ENCODE results near the gene AMFR. TPM values are rescaled to one million over a fixed set of nuclear protein-coding genes. Genes with fewer than 3 reads are reported as not detected.
"Not testable (repeated sequence)": the region's sequence is repeated elsewhere in the genome, so short reads cannot be mapped to it uniquely, and the experiment has no call there.

The AMFR gene
- total RNA-seq, 1 donor from 2014 or later, result 199 TPM

DNA sequence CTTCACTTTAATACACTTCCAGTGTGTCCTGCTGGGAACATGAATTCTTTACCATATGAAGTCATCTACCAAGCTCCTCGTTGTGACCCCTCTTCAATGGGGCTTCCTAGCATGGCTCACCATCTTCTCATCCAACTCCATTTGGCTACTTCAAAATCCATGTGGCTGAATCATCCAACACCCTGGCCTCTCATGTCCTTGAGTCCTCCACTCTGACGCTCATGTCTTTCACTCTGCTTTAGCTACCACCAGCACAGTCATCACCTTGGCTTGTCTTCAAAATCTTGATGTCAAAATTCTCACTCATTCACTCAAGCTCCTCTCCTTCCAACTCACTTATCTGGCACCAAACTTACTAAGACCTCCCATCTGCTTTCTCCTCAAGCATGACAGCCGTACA, 35.8 kb downstream of the AMFR start:
- no peak for DNase-seq (ENCODE audit: low spot score)

DNA sequence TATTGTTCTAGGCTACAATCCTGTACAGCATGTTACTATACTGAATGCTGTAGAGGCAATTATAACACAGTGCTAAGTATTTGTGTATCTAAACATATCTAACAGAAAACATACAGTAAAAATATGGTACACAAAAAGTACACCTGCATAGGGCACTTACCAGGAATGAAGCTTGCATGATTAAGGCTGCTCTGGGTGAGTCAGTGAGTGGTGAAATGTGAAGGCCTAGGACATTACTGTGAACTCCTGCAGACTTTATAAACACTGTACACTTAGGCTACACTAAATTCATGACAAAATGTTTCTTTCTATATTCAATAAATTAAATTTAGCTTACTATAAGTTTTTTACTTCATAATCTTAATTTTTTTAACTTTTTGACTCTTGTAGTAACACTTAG, 37.1 kb downstream of the AMFR start:
- DNase-seq (ENCODE audit: low spot score), result no peak

DNA sequence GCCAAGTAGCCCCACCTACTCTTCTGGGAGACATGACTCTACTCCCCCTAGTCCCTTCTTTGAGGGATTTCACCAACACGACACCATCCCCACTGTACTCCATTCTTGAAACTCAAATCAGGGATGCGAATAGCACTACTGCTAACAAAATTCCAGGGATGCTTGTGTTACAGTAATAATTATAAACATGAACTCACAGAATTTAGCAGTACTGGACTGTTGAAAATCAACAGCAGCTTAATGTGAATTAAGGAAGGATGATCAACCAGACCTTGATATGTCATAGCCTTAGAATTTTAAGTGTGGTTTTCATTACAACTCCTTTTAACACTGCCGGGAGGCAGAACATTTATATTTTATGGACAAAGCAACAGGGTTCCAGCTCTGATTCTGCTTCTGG, 37.9 kb downstream of the AMFR start:
- no peak for DNase-seq (ENCODE audit: low spot score)

DNA sequence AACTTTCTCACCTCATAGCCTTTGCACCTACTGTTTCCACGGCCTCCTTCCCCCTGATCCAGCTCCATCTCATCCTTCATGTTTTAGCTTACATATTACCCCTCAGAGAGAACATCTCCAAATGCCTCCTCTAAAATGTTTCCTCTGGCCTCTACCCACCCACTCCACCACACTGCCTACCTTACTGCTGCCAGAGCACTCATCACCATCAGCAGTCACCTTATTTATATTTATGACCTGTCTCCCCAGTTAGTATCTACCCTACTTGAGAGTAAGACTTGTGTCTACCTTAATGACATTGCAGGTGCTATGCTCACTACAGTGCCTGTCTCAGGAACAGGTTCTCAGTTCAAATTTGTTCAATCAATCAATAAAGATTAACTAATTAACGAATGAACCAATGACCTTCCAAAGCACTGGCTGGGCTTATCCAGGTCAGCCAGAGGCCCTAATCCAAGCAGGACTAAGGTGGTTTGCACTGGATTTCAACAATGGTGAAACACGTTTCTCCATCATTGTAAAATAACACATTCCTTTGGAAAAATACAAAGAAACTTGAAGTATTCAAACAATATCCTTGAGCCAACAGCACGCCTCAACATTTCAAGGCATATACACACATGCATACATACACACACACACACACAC, 41.1 kb downstream of the AMFR start:
- DNase-seq (ENCODE audit: low spot score), result no peak

DNA sequence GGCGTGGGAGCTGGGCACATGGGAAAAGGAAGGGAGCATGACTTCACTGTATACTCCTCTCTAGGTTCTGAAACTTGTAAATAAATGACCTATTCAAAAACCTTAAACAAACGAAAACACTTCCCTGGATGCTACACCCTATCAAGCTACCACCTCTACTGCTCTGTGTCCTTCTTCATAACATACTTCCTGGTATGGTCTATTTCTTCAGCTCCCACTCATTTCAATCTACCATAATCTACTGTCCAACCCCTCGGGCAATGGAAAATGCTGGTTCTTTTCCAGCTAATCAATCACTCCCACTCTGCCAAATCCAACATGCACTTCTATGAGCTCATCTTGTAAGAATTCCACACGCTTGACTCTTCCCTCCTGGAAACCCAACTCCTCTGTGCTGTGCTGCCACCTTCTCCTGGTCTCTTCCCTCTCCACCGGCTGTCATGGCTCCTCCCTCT, 42.4 kb downstream of the AMFR start:
- DNase-seq (ENCODE audit: low spot score), result no peak

DNA sequence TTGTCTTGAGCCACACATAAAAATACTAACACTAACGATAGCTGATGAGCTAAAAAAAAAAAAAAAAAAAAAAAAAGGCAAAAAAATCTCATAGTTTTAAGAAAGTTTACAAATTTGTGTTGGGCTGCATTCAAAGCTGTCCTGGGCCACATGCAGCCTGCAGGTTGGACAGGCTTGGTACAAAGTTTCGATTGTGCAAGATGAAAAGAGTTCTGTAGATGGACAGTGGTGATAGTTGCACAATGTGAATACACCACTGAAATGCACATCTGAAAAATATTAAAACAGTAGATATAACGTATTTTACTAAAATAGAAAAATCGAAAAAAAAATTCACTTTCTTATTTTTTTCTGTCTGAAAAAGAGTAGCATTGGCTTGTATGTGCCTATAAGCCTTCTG, 42.9 kb downstream of the AMFR start:
- DNase-seq (ENCODE audit: low spot score), result no peak

DNA sequence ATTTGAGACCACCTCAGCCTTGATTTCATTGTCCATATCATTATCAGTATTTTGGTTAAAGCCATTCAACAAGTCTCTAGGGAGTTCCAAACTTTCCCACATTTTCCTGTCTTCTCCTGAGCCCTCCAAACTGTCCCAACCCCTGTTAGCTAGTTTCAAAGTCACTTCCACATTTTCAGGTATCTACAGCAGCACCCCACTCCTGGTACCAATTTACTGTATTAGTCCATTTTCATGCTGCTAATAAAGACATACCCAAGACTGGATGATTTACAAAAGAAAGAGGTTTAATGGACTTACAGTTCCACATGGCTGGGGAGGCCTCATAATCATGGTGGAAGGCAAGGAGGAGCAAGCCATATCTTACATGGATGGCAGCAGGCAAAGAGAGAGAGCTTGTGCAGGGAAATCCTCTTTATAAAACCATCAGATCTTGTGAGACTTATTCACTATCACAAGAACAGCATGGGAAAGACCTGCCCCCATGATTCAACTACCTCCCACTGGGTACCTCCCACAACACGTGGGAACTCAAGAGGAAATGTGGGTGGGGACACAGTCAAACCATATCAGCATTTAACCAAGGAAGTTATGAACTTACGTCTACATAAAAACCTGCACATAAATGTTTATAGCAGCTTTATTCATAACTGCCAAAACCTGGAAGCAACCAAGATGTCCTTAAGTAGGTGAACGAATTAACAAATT, 44.4 kb downstream of the AMFR start:
- not testable (repeated sequence) for DNase-seq (ENCODE audit: low spot score)

DNA sequence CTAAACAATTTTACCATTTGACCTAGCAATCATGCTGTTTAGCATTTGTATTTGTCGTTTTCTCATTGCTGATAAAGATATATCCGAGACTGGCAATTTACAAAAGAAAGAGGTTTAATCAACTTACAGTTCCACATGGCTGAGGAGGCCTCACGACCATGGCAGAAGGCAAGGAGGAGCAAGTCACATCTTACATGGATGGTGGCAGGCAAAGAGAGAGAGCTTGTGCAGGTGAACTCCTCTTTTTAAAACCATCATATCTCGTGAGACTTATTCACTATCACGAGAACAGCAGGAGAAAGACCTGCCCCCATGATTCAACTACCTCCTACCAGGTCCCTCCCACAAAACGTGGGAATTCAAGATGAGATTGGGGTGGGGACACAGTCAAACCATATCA, 46.3 kb downstream of the AMFR start:
- not testable (repeated sequence) for DNase-seq (ENCODE audit: low spot score)

DNA sequence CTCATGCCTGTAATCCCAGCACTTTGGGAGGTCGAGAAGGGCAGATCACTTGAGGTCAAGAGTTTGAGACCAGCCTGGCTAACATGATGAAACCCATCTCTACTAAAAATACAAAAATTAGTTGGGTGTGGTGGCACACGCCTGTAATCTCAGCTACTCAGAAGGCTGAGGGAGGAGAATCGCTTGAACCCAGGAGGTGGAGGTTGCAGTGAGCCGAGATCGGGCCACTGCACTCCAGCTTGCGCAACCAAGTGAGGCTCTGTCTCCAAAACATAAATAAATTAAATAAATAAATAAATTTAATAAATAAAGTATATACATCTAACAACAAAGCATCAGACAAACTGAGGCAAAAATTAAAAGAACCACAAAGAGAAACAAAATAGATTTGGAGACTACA, 49.6 kb downstream of the AMFR start:
- DNase-seq (ENCODE audit: low spot score), result not testable (repeated sequence)

DNA sequence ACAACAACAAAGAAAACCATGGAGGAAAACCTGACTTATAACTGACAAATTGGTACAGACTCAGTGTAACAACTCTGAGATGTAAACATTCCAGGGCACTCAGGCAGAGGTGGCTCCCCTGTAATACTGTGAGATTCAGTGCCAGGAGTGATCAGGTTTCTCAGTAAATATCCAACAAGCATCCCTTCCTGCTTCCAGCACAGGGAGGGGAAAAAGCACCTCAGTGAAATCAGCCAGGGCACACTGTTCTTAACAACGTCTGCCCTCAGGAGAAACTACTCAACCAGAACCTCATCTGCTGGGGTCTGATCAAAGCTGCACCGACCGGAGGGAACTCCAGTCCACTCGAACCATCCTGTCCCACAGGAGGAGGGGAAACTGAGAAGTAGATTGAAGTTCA, 52.3 kb downstream of the AMFR start:
- no peak for DNase-seq (ENCODE audit: low spot score)

DNA sequence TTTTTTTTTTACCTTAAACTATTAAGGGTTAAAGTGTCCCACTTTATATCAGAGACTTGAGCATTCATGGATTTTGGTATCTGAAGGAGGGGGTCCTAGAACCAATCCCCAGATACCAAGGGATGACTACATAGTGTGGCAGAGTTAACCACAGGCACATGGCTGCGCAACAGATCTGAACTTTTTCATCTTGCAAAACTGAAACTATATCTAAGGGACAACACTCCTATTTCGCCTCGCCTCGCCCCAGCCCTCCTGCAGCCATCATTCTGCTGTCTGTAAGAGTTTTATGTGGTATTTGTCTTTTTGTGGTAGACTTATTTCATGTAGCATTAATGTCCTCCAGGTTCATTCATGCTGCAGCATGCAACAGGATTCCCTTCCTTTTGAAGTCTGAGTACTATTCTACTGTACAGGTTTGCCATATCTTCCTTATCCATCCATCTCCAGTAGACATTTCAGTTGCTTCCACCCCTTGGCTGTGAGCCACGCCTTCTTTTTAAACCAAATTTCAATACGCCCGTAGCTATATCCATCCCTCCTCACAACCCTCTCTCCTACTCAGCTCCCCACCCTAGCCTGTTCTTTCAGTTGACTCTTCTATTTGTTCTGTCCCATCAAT, 53.2 kb downstream of the AMFR start:
- peak; percentile 47 for DNase-seq (ENCODE audit: low spot score)

DNA sequence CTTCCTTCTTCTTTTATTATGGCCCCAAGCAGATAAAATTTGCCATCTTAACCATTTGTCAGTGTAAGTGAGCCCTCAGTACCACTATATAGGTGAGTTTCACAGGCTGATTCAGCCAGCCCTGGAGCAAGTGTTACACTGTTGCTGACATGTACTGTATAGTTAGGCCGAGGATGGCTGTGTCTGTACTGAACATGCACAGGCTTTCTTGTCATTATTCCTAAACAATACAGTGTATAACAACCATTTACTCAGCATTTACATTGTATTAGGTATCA, 53.7 kb downstream of the AMFR start:
- DNase-seq (ENCODE audit: low spot score), result no peak

DNA sequence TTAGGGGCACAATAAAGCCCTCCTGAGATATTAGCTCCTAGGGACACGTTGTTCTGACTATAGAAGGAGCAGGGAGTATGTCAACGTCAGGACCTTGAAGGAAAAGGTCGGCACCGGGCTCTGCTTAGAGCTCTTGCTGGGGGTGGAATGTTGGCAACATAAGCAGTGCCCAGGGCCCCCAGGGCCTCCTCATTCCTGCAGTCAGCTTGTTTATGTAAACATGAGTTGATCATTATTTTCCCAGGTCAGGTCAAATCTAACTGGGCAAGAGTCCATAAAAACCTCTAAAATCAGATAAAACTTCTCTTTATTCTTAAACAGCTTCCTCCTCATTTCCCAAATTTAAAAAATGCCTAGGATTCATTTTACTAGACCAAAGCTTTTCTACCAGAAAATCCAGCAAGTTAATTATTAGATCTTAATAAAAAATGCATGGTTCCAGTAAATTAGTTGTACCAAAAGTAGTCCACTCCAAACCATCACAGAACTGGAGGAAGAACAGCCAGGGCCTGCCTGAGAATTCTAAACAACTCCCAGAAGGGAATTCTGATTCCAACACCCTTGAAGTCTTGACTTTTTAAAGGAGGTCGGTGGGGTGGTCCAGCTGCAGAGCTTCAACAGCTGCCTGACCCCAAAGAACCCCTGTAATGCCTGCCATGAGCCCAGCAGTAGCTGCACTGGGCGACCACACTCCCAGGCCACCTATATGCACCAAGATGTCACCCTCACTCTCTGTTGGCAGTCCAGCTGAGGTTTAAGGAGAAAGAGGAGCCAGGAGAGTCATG, 54.3 kb downstream of the AMFR start:
- no peak for DNase-seq (ENCODE audit: low spot score)

DNA sequence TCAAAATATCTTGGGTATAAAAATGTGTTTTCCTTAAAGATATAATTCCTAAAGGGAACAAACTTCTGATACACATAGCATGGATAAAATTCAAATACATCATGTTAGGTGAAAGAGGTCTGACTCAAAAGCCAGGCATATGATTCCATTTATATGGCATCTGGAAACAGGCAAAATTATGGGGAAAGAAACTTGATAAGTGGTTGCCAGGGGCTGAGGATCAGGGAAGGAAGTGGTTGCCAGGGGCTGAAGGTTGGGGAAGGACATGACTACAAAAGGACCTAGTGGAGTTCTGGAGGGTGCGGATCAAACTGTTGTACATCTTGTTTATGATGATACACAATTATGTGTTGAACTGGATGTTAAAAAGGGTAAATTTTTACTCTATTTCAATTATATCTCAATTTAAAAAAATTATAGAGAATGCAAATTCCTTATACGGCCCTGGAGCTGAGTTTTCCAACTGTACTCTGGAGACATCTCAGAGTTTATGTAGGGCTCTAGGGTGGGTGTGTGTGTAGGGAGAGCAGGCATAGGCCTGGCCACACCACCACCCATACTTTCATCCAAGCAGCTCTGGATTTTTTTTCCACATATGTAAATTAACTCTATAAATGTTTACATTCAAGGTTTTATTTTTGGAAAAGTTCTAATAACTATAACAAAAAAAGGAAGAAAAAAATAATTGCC, 55.0 kb downstream of the AMFR start:
- DNase-seq (ENCODE audit: low spot score), result no peak

DNA sequence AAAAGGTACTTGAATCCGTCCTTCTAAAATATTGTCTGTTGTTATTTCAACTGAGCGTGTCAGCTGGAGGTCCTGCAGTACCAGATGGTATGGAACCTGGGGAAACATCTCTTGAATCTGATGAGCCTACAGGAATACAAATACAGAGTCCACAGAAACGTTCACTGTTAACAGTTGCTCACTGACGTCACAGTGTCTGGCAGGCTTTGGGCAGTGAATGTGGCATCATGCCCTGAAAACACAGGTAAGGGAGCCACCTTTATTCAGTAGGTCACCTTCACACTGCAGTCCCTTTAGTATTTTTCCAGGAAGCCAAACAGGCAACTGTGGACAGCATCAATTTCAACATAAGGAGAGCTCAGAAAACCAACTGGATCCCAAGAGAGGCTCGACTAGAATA, 56.1 kb downstream of the AMFR start:
- DNase-seq (ENCODE audit: low spot score), result no peak

DNA sequence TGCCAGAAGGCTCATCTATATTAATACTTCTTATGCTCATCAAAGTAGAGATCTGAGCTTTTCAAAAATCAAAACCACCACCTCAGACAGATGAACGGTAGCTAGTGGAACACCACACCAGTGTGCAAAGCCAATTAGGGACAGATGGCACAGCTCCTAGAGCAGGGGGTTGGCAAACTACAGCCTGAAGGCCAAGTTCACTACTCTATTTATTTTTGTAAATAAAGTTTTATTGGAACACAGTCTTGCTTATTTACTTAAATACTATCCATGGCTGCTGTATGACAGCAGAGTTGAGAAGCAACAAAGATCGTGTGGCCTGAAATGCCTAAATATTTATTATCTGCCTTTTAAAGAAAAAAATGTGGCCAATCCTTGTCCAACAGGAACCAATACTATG, 56.8 kb downstream of the AMFR start:
- DNase-seq (ENCODE audit: low spot score), result no peak

DNA sequence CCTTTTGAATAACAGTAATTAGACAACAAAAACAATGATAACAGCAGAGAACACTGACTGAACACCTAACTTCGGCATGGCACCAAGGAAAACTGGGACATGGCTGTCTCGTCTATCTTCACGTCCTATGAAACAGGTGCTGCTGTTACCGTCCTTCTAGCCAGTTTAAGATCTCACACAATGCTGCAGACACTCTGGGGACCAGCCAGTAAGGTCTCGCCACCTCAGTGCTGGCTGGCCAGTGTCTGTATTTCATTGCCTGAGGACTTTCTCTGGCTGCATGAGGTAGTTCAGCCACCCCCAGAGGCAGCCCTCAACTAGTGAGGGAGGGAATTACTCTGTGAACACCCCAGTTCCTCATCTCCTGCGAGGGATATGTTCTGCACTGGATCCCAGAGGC, 57.6 kb downstream of the AMFR start:
- DNase-seq (ENCODE audit: low spot score), result no peak

DNA sequence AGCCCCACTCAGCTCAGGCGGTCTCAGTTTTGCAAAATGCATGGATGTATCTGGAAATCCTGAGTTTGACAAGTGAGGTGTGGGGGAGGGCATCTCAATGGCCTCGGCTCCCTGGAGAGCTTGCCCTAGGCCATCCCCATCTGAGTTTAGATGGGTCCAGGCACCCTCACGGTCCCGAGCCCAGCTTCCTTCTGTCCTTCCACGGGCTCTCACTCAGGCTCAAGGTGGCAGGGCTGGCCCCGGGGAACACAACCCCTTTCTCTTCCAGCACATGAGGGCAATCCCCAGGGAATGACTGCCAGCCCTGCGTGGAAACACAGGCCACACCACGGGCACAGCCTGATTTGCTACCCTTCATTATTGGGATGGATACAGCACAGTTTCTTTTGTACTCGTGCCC, 58.4 kb downstream of the AMFR start:
- no peak for DNase-seq (ENCODE audit: low spot score)

DNA sequence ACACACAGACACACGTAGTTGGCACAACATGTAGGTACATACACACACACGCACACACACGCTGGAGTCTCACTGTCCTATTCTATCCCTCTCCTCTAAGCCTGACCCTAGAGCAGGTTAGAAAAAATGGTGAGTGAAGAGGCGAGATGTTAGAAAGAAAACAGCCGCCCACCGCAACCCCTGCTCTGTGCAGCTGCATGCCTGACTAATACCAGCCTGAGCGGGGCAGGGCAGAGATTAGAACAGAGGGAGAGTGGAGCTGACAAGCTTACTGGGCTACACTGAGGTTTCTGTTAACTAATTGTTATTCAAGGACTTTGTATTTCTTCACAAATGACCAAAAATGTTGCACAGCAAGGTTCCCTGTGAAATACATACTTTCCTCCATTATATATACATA, 59.8 kb downstream of the AMFR start:
- no peak for DNase-seq (ENCODE audit: low spot score)

DNA sequence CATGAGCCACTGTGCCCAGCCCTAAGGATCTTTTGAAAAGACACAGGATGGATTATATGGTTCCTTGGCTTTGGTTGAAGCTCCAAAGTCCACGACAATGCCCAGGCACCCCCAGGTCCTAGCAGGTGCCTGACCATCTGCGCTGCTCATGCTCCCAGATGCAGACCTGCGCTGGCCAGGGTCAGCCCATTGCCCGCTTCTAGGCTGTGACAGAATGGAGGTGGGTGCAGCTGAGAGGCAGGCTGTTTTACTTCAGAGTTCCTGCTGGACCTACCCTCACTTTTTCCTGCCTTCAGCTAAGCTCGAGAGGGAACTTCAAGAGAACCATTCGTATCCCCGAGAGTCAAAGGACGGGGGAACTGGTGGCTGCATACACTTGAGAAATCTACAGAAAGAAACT, 60.5 kb downstream of the AMFR start:
- DNase-seq (ENCODE audit: low spot score), result no peak

DNA sequence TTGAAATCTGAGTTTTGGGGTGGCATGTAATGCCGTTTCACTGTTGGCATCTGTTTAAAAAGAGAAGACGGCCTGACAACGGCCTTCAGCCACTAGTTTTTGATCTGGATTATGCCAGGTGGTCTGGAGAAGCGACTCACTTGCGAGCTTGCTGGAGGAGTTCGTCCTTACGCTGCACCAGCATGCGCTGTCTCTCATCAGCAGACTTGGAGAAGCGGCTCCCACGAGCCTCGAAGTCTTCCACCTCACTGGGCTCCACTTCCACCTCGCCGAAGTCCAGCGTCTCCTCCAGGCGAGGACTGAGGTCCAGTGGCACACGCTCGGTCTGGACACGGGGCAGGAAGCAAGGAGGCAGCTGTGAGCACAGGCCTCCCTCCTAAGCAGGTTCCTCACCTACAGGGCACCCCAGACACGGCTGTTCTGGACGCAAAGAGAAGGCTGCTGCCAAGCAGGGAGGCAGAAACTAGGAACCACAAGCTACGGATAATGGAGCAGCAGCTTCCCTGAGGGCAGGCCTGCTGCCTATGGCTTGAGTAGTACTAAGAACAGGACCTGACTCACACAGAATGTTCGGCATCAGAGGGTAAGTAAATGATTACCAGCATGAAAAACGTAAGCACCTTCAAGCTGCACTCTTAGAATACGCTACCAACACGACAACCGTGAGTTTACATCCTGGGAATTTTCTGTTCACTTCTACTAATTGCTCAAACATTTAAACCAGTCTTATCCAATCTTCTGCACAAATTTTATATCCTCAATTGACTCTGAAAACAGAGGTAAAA, 61.4 kb downstream of the AMFR start:
- DNase-seq (ENCODE audit: low spot score), result no peak
